ENCODE results near the gene GTF3C5.

GRCh38 chr9:133003071-133003461 lies 27.7 kb upstream of the GTF3C5 start:
- no peak for TF ChIP-seq EZH2 (IDR thresholded peaks at IDR 0.05; ENCODE audit: insufficient read depth, low read length)
- TF ChIP-seq, protein P1, sequence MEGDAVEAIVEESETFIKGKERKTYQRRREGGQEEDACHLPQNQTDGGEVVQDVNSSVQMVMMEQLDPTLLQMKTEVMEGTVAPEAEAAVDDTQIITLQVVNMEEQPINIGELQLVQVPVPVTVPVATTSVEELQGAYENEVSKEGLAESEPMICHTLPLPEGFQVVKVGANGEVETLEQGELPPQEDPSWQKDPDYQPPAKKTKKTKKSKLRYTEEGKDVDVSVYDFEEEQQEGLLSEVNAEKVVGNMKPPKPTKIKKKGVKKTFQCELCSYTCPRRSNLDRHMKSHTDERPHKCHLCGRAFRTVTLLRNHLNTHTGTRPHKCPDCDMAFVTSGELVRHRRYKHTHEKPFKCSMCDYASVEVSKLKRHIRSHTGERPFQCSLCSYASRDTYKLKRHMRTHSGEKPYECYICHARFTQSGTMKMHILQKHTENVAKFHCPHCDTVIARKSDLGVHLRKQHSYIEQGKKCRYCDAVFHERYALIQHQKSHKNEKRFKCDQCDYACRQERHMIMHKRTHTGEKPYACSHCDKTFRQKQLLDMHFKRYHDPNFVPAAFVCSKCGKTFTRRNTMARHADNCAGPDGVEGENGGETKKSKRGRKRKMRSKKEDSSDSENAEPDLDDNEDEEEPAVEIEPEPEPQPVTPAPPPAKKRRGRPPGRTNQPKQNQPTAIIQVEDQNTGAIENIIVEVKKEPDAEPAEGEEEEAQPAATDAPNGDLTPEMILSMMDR (IDR thresholded peaks at IDR 0.05; ENCODE audit: insufficient read depth, low read depth, low read length) = no peak
